H1 (cell line): ENCODE measurements around the gene TOR4A.

Experiments
- ATF3 ChIP-seq: IDR thresholded peaks from 2 replicates; pipeline ENCODE4 v1.6.1; 2011; ENCODE audit warnings: low read depth, mild to moderate bottlenecking, low read length; ENCODE audit not compliant: insufficient read depth
- CEBPB ChIP-seq: IDR thresholded peaks from 2 replicates; pipeline ENCODE4 v1.6.1; 2012; ENCODE audit warnings: low read depth, low read length
- CHD2 ChIP-seq: IDR thresholded peaks from 2 replicates; pipeline ENCODE4 v1.6.1; 2012; ENCODE audit warnings: low read length, improper control_type of control experiment
- CTCF ChIP-seq, 3 experiments: IDR thresholded peaks; 1 replicate in 2 of 3; 2 replicates in 1 of 3; pipeline versions ENCODE4 v1.5.1 to v1.6.1; 2011; ENCODE audit warnings: low read length in 3 of 3, mild to moderate bottlenecking in 3 of 3, inconsistent platforms in 2 of 3, low read depth in 1 of 3, moderate library complexity in 1 of 3; ENCODE audit not compliant: insufficient read depth in 1 of 3; ENCODE audit errors: control extremely low read depth in 1 of 3
- EP300 ChIP-seq, 2 experiments: IDR thresholded peaks; 1 replicate in 1 of 2; 2 replicates in 1 of 2; pipeline ENCODE4 v1.6.1; 2011 to 2012; ENCODE audit warnings: low read depth in 2 of 2, low read length in 2 of 2, mild to moderate bottlenecking in 2 of 2, borderline replicate concordance in 1 of 2, inconsistent platforms in 1 of 2, moderate library complexity in 1 of 2
- GTF2F1 ChIP-seq: IDR thresholded peaks from 2 replicates; pipeline ENCODE4 v1.6.1; 2012; ENCODE audit warnings: low read depth, low read length, improper control_type of control experiment, borderline replicate concordance
- MAX ChIP-seq: IDR thresholded peaks from 2 replicates; pipeline ENCODE4 v1.6.1; 2012; ENCODE audit warnings: inconsistent platforms
- PHF8 ChIP-seq: fragments of 200-600 bp; sonication (generic); conservative IDR thresholded peaks from 2 replicates; pipeline ENCODE4 v1.7.1; 2012; ENCODE audit warnings: low read depth, mild to moderate bottlenecking, inconsistent platforms, low read length, moderate library complexity
- POLR2A ChIP-seq, 2 experiments: IDR thresholded peaks; 1 replicate in 1 of 2; 2 replicates in 1 of 2; pipeline ENCODE4 v1.6.1; 2011; ENCODE audit warnings: low read depth in 2 of 2, low read length in 2 of 2, mild to moderate bottlenecking in 2 of 2; ENCODE audit errors: control extremely low read depth in 1 of 2
- POU5F1 ChIP-seq: IDR thresholded peaks from 2 replicates; pipeline ENCODE4 v1.6.1; 2011; ENCODE audit warnings: low read depth, mild to moderate bottlenecking, low read length, moderate library complexity
- SRF ChIP-seq: IDR thresholded peaks from 2 replicates; pipeline ENCODE4 v1.6.1; 2011; ENCODE audit warnings: mild to moderate bottlenecking, low read depth, low read length, moderate library complexity
- TEAD4 ChIP-seq: IDR thresholded peaks from 2 replicates; pipeline ENCODE4 v1.6.1; 2012; ENCODE audit warnings: low read depth, low read length, inconsistent platforms, mixed read lengths
- ZNF274 ChIP-seq: IDR thresholded peaks from 2 replicates; pipeline ENCODE4 v1.7.0; 2012; ENCODE audit warnings: low read length, borderline replicate concordance; ENCODE audit errors: extremely low read depth

- TF ChIP-seq SRF: no peak
- TF ChIP-seq POLR2A (IDR thresholded peaks at IDR 0.05; ENCODE audit: control extremely low read depth in 1 of 2, low read depth in 2 of 2, low read length in 2 of 2): no peak
- TF ChIP-seq GTF2F1: no peak
- TF ChIP-seq CTCF (IDR thresholded peaks at IDR 0.05; ENCODE audit: control extremely low read depth in 1 of 3, insufficient read depth in 1 of 3, low read depth in 1 of 3, low read length in 3 of 3): no peak
- no peak for TF ChIP-seq EP300 (IDR thresholded peaks at IDR 0.05; ENCODE audit: borderline replicate concordance in 1 of 2, low read depth in 2 of 2, low read length in 2 of 2)
- no peak for TF ChIP-seq POU5F1
- TF ChIP-seq CEBPB: no peak
- no peak for TF ChIP-seq PHF8
- no peak for TF ChIP-seq ZNF274
- no peak for TF ChIP-seq CHD2
- TF ChIP-seq TEAD4: no peak
- no peak for TF ChIP-seq ATF3
- no peak for TF ChIP-seq MAX
Observed at GRCh38 chr9:137251194-137251461, 26.4 kb upstream of the TOR4A start, which contains the start of gene STPG3.
